Renal cortical epithelial cell (primary cell): ENCODE measurements around the gene CYP2E1. TPM values are rescaled to one million over a fixed set of nuclear protein-coding genes. Genes with fewer than 3 reads are reported as not detected.
"Not testable (repeated sequence)": the region's sequence is repeated elsewhere in the genome, so short reads cannot be mapped to it uniquely, and the experiment has no call there.

Experiments used
- DNase-seq: peaks from one replicate; pipeline ENCODE4 v3.0.0-alpha.2; 2011; ENCODE audit warnings: low read depth
- total RNA-seq: library from RNA; depleted of rRNA; stranded (reverse); fragments of >200 nt; gene quantifications from 2 replicates; pipeline ENCODE4 v1.2.3, GENCODE V29; 2014

The CYP2E1 gene
- total RNA-seq, 1 donor from 2014 or later: 0.40 TPM

DNA sequence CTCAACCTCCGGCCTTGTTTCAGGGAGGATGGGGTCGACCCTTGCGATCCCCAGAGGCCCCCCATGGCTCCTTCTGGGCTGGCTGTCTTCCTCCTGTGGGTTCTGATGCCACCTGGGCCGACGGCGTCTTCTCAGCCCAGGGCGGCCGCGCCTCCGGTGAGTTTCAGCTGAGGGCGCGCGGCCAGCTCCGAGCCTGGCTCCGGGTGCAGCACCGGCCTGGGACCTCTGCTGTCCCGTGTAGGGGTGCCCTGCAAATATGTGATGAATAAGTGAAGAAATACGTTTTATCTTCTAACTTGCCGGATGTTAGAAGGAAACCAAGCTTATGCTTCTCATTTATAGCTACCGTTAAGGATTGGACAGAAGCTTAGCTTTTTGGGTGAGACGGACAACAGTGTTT lies 42.6 kb downstream of the CYP2E1 start:
- not testable (repeated sequence) for DNase-seq

DNA sequence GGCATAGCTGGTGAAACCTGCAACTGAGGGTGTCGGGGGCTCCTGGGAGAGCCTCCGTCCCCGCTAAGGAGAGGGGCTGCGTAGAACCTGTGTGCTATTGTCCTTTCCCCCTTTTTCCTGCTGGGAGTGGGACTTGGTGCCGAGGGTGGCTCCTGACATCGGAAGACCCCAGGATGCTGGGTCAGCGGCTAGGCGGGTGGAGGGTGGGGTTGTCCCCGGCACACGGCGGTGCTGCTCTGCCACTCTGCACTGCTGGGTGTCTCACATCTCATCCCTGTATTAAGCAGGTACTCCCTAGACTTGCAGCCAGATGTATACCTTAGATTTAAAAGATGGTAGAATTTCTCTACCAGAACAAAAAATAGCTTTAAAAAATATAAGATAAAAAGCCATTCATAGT lies 44.9 kb downstream of the CYP2E1 start:
- not testable (repeated sequence) for DNase-seq

DNA sequence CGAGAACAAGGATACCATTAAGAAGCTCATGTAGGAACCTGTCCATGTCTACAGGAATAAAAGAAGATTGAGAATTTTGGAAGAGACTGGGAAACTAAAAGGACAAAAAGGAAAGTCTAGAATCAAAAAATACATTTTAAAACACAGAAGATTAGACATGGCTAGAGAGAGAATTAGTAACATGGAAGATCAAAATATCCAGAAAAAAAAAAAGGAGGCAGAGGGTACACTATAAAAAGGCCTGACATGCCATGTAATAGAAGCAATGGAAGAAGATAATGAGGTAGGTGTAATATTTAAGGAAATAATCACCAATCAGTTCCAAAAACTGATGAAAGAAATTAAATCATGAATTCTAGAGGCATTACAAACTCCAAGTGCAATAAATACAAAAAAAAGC lies 46.3 kb downstream of the CYP2E1 start:
- not testable (repeated sequence) for DNase-seq

DNA sequence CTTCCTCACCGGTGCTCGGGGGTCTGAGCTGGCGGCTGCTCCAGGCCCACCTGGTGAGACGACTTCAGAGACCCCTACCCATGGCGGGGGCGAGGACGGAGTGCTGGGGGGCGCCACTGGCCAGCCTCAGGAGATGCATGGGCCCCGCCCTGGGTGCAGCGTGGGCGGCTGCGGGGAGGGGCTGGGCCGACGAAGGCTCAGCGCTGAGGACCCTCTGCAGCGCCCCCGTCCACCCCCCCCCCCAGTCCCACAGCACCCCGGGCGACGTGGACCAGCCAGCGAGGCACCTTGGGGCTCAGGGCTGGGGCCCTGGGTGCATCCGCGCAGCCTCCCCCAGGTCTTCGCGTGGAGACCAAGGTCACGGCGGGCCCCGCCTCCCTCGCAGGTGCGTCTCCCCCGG lies 49.9 kb downstream of the CYP2E1 start:
- DNase-seq: not testable (repeated sequence)

Other genes with a start within 250 kb of the CYP2E1 start
- 76.0 and 77.1 TPM in 2 replicates for gene TUBGCP2, start 218.5 kb upstream of the CYP2E1 start, total RNA-seq
- gene ZNF511, start 218.4 kb upstream of the CYP2E1 start, total RNA-seq: 14.6 and 38.6 TPM in 2 replicates
- not detected in 2 replicates for gene CALY, start 190.5 kb upstream of the CYP2E1 start, total RNA-seq
- not detected in 2 replicates for gene PRAP1, start 180.0 kb upstream of the CYP2E1 start, total RNA-seq
- gene FUOM, start 169.3 kb upstream of the CYP2E1 start, total RNA-seq: 6.3 and 56.8 TPM in 2 replicates
- 110 and 133 TPM in 2 replicates for gene ECHS1, start 154.0 kb upstream of the CYP2E1 start, total RNA-seq
- 7.8 and 17.7 TPM in 2 replicates for gene PAOX, start 148.1 kb upstream of the CYP2E1 start, total RNA-seq
- gene MTG1, start 133.2 kb upstream of the CYP2E1 start, total RNA-seq: 35.8 and 46.6 TPM in 2 replicates
- 0.17 and 0.35 TPM in 2 replicates for gene SPRN, start 102.7 kb upstream of the CYP2E1 start, total RNA-seq
- gene SCART1, start 73.4 kb upstream of the CYP2E1 start, total RNA-seq: 0.35 and 1.4 TPM in 2 replicates
- 0.25 TPM in 1 of 2 replicates, not detected in the other for gene SYCE1, start 38.2 kb downstream of the CYP2E1 start, total RNA-seq
- gene FRG2B, start 99.4 kb downstream of the CYP2E1 start, total RNA-seq: not detected in 2 replicates